Measurements from ENCODE around the gene PPP1R13B.

- no peak for TF ChIP-seq REST (IDR thresholded peaks at IDR 0.05; ENCODE audit: insufficient replicate concordance, low read depth)
- no peak for TF ChIP-seq CTCF (IDR thresholded peaks at IDR 0.05; ENCODE audit: insufficient read depth, low read length)
- TF ChIP-seq POLR2AphosphoS5 (IDR thresholded peaks at IDR 0.05; ENCODE audit: low read depth) = no peak
- no peak for TF ChIP-seq GABPA (IDR thresholded peaks at IDR 0.05; ENCODE audit: low read depth)
Measured at GRCh38 chr14:103770902-103771301, 76.5 kb downstream of the PPP1R13B start.
